Breast epithelium (tissue), 3 donors: ENCODE results near the gene PFDN1.

Source experiments
- POLR2A ChIP-seq: fragments of 450-650 bp; IDR thresholded peaks from one replicate; pipeline ENCODE4 v1.6.1; 2016; ENCODE audit warnings: antibody characterized with exemption, mild to moderate bottlenecking, moderate library complexity
- POLR2AphosphoS5 ChIP-seq, 3 donors: sonication (generic); formaldehyde crosslinking; IDR thresholded peaks; one replicate each; pipeline ENCODE4 v1.6.1; 2017; ENCODE audit warnings: antibody characterized with exemption in 3 of 3
- TF ChIP-seq, protein P1 (sequence below), 3 donors: fragments of 450-650 bp; IDR thresholded peaks; one replicate each; pipeline ENCODE4 v1.5.1; 2016 to 2017; ENCODE audit warnings: antibody characterized with exemption in 3 of 3, mild to moderate bottlenecking in 3 of 3, moderate library complexity in 3 of 3

DNA sequence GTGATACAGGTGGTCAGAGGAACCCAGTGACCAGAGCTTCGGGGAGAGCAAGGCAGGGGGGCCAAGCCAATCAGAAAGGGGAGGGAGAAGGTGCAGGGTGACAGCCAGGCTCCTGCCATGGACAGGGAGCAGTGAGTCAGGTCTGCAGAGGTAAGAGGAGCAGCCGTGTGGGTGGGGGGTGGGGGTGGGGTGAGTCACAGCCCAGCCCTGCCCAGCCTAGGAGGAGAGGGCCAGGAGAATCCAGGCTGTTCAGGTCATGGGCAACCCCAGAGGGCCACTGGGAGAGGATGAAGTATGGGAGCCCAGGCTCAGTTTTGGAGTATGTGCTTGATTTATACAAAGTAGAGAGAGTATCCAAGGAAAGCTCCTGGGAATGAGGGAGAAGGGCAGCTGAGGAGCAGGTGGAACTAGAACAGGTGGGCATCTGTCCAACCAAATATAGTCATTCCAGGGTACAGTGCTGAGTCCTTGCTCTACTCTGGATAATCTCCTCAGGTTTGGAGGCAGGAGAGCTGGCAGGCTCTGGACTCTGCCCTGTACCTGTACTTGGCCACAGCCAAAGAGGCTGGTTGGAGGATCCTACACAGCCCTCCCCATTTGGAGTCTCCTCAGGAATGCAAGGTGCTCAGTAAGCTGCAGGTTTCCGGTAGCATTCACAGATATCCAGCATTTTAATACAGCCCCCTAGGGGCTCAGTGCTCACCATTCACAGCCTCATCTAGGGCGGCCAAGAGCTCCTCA lies 42.0 kb upstream of the PFDN1 start:
- TF ChIP-seq, protein P1, sequence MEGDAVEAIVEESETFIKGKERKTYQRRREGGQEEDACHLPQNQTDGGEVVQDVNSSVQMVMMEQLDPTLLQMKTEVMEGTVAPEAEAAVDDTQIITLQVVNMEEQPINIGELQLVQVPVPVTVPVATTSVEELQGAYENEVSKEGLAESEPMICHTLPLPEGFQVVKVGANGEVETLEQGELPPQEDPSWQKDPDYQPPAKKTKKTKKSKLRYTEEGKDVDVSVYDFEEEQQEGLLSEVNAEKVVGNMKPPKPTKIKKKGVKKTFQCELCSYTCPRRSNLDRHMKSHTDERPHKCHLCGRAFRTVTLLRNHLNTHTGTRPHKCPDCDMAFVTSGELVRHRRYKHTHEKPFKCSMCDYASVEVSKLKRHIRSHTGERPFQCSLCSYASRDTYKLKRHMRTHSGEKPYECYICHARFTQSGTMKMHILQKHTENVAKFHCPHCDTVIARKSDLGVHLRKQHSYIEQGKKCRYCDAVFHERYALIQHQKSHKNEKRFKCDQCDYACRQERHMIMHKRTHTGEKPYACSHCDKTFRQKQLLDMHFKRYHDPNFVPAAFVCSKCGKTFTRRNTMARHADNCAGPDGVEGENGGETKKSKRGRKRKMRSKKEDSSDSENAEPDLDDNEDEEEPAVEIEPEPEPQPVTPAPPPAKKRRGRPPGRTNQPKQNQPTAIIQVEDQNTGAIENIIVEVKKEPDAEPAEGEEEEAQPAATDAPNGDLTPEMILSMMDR (IDR thresholded peaks at IDR 0.05): no peak
- TF ChIP-seq POLR2AphosphoS5 (IDR thresholded peaks at IDR 0.05) (no peak), POLR2A (no peak)
